CD4-positive, alpha-beta memory T cell (primary cell): Measurements from ENCODE around the gene SSBP2. TPM values are rescaled to one million over a fixed set of nuclear protein-coding genes. Genes with fewer than 3 reads are reported as not detected.

Source experiments
- CTCF ChIA-PET: fragments of 350-600 bp; sonication (Branson Sonifier 250); formaldehyde crosslinking; loops from one replicate; lab custom pipeline; 2021; ENCODE audit warnings: inconsistent platforms; ENCODE audit not compliant: partially characterized antibody; lab: Charles Lee
- POLR2A ChIA-PET: fragments of 350-600 bp; sonication (Branson Sonifier 250); formaldehyde crosslinking; loops from one replicate; lab custom pipeline; 2021; ENCODE audit not compliant: partially characterized antibody; lab: Charles Lee
- DNase-seq, 5 donors: peaks; one replicate each; pipeline versions ENCODE4 v3.0.0 to v3.0.0-alpha.2; 2020 to 2022; ENCODE audit warnings: mixed read lengths in 1 of 5
- H3K27ac ChIP-seq: one replicate; pipeline ENCODE4 v1.7.0; 2013; ENCODE audit warnings: low read depth, low read length
- H3K27me3 ChIP-seq: 2 replicates; pipeline ENCODE4 v1.7.0; 2013; ENCODE audit warnings: mild to moderate bottlenecking, low read length, moderate library complexity; ENCODE audit not compliant: insufficient read depth
- H3K36me3 ChIP-seq: 2 replicates; pipeline ENCODE4 v1.7.0; 2013; ENCODE audit warnings: mild to moderate bottlenecking, low read length, moderate library complexity; ENCODE audit not compliant: insufficient read depth
- H3K4me1 ChIP-seq: 2 replicates; pipeline ENCODE4 v1.7.0; 2013; ENCODE audit warnings: mild to moderate bottlenecking, low read length, moderate library complexity; ENCODE audit not compliant: insufficient read depth
- H3K4me3 ChIP-seq, 2 donors: one replicate each; pipeline ENCODE4 v1.7.0; 2013; ENCODE audit warnings: low read length in 2 of 2, mild to moderate bottlenecking in 1 of 2
- H3K9me3 ChIP-seq, 2 donors: one replicate each; pipeline ENCODE4 v1.7.0; 2013; ENCODE audit warnings: low read length in 2 of 2, control low read depth in 1 of 2; ENCODE audit not compliant: control insufficient read depth in 1 of 2
- H3K27ac Mint-ChIP-seq, 7 donors: one replicate each; pipeline ENCODE4 v1.8.0; 2020 to 2021; ENCODE audit warnings: mixed read lengths in 7 of 7, mild to moderate bottlenecking in 6 of 7, inconsistent platforms in 3 of 7, moderate library complexity in 3 of 7
- H3K27me3 Mint-ChIP-seq, 2 donors: one replicate each; pipeline ENCODE4 v1.8.0; 2020 to 2021; ENCODE audit warnings: mixed read lengths in 2 of 2
- H3K36me3 Mint-ChIP-seq, 2 donors: one replicate each; pipeline ENCODE4 v1.8.0; 2020 to 2021; ENCODE audit warnings: mixed read lengths in 2 of 2, inconsistent platforms in 1 of 2, mild to moderate bottlenecking in 1 of 2
- H3K4me1 Mint-ChIP-seq, 4 donors: one replicate each; pipeline ENCODE4 v1.8.0; 2020 to 2021; ENCODE audit warnings: mixed read lengths in 4 of 4, mild to moderate bottlenecking in 1 of 4
- H3K4me3 Mint-ChIP-seq, 8 donors: one replicate each; pipeline ENCODE4 v1.8.0; 2020 to 2021; ENCODE audit warnings: mixed read lengths in 8 of 8, mild to moderate bottlenecking in 7 of 8, moderate library complexity in 6 of 8, inconsistent platforms in 3 of 8
- H3K9me3 Mint-ChIP-seq, 8 donors: one replicate each; pipeline ENCODE4 v1.8.0; 2020 to 2021; ENCODE audit warnings: mixed read lengths in 8 of 8, mild to moderate bottlenecking in 5 of 8, inconsistent platforms in 3 of 8, moderate library complexity in 1 of 8
- intact Hi-C: fragments of 100-400 bp; cut with micrococcal nuclease; formaldehyde crosslinking; loops from one replicate; pipeline ENCODE4 v1.15.1; 2023
- polyA plus RNA-seq, 2 donors: library from polyadenylated mRNA; unstranded; fragments of 300-500 nt; fragmentation: Illumina TruSeq; gene quantifications; one replicate each; pipeline ENCODE4 v1.2.3, GENCODE V29; 2021
- total RNA-seq, 2 experiments: library from RNA; stranded (reverse); gene quantifications; one replicate each; pipeline ENCODE4 v1.2.3, GENCODE V29; 2021

Gene SSBP2
- total and polyA plus RNA-seq, 4 experiments from 2014 or later, result 46.4 to 91.7 (median 58.9) TPM

- no peaks in the 10 kb centered on the region for H3K9me3 ChIP-seq
- H3K4me3 Mint-ChIP-seq, result no peak overlapping the region
- H3K27ac ChIP-seq, result no peak overlapping the region
- intact Hi-C loops, result no loop called here
- H3K9me3 Mint-ChIP-seq, result peaks cover 0 to 2% (median 0%) of the 10 kb centered on the region in 8 donors
- no peaks in the 10 kb centered on the region for H3K36me3 ChIP-seq
- ChIA-PET POLR2A (no interaction called here), CTCF (no interaction called here)
- peaks cover 8 to 23% of the 10 kb centered on the region in 2 donors for H3K36me3 Mint-ChIP-seq
- H3K27me3 Mint-ChIP-seq, result no peaks in the 10 kb centered on the region
- H3K27ac Mint-ChIP-seq, result no peak overlapping the region
- H3K27me3 ChIP-seq, result no peaks in the 10 kb centered on the region
- H3K4me1 Mint-ChIP-seq, result peaks cover 3 to 15% (median 5%) of the 10 kb centered on the region in 4 donors
- H3K4me1 ChIP-seq, result no peaks in the 10 kb centered on the region
- H3K4me3 ChIP-seq, result no peak overlapping the region
- no peak for DNase-seq
Measured at GRCh38 chr5:81642210-81642609, 108.7 kb downstream of the SSBP2 start.

- Mint-ChIP-seq H3K27me3 (no peaks in the 10 kb centered on the region), H3K9me3 (peaks cover 0 to 2% (median 0%) of the 10 kb centered on the region in 8 donors), H3K36me3 (peaks cover 6 to 18% of the 10 kb centered on the region in 2 donors), H3K4me3 (no peak overlapping the region), H3K27ac (no peak overlapping the region), H3K4me1 (peaks cover 3 to 14% (median 4%) of the 10 kb centered on the region in 4 donors)
- ChIA-PET POLR2A (no interaction called here), CTCF (no interaction called here)
- no peaks in the 10 kb centered on the region for H3K27me3 ChIP-seq
- H3K4me1 ChIP-seq, result no peaks in the 10 kb centered on the region
- no peak overlapping the region for H3K4me3 ChIP-seq
- H3K36me3 ChIP-seq, result no peaks in the 10 kb centered on the region
- no peak for DNase-seq
- H3K9me3 ChIP-seq, result no peaks in the 10 kb centered on the region
- H3K27ac ChIP-seq, result no peak overlapping the region
- intact Hi-C loops, result no loop called here
Measured at GRCh38 chr5:81639556-81639955, 111.3 kb downstream of the SSBP2 start.

- intact Hi-C loops, result no loop called here
- H3K4me1 ChIP-seq, result no peaks in the 10 kb centered on the region
- Mint-ChIP-seq H3K4me3 (no peak overlapping the region), H3K36me3 (peaks cover 0 to 13% of the 10 kb centered on the region in 2 donors), H3K4me1 (peaks cover 2 to 8% (median 3%) of the 10 kb centered on the region in 4 donors), H3K27ac (no peak overlapping the region), H3K27me3 (no peaks in the 10 kb centered on the region), H3K9me3 (peaks cover 0 to 2% (median 0%) of the 10 kb centered on the region in 8 donors)
- POLR2A ChIA-PET, result no interaction called here
- H3K27ac ChIP-seq, result no peak overlapping the region
- no peaks in the 10 kb centered on the region for H3K36me3 ChIP-seq
- H3K27me3 ChIP-seq, result no peaks in the 10 kb centered on the region
- CTCF ChIA-PET, result no interaction called here
- H3K4me3 ChIP-seq, result no peak overlapping the region
- H3K9me3 ChIP-seq, result no peaks in the 10 kb centered on the region
- no peak for DNase-seq
Measured at GRCh38 chr5:81638471-81638870, 112.4 kb downstream of the SSBP2 start.

- CTCF ChIA-PET, result no interaction called here
- Mint-ChIP-seq H3K9me3 (peaks cover 0 to 2% (median 0%) of the 10 kb centered on the region in 8 donors), H3K36me3 (peaks cover 2 to 16% of the 10 kb centered on the region in 2 donors), H3K4me3 (no peak overlapping the region), H3K27me3 (no peaks in the 10 kb centered on the region), H3K27ac (no peak overlapping the region), H3K4me1 (peaks cover 4 to 7% (median 5%) of the 10 kb centered on the region in 4 donors)
- DNase-seq, result no peak
- no peaks in the 10 kb centered on the region for H3K9me3 ChIP-seq
- H3K27me3 ChIP-seq, result no peaks in the 10 kb centered on the region
- no peak overlapping the region for H3K27ac ChIP-seq
- H3K4me3 ChIP-seq, result no peak overlapping the region
- peaks cover 23% of the 10 kb centered on the region for H3K4me1 ChIP-seq
- POLR2A ChIA-PET, result no interaction called here
- H3K36me3 ChIP-seq, result no peaks in the 10 kb centered on the region
- intact Hi-C loops, result no loop called here
Measured at GRCh38 chr5:81633891-81634290, 117.0 kb downstream of the SSBP2 start.

- Mint-ChIP-seq H3K9me3 (peaks cover 0 to 2% (median 0%) of the 10 kb centered on the region in 8 donors), H3K27ac (no peak overlapping the region), H3K36me3 (peaks cover 5 to 16% of the 10 kb centered on the region in 2 donors), H3K4me1 (peaks cover 4 to 8% (median 6%) of the 10 kb centered on the region in 4 donors), H3K4me3 (no peak overlapping the region), H3K27me3 (no peaks in the 10 kb centered on the region)
- no peaks in the 10 kb centered on the region for H3K9me3 ChIP-seq
- H3K27ac ChIP-seq, result no peak overlapping the region
- intact Hi-C loops, result no loop called here
- POLR2A ChIA-PET, result no interaction called here
- H3K27me3 ChIP-seq, result no peaks in the 10 kb centered on the region
- H3K4me1 ChIP-seq, result peaks cover 23% of the 10 kb centered on the region
- CTCF ChIA-PET, result no interaction called here
- H3K4me3 ChIP-seq, result no peak overlapping the region
- DNase-seq, result no peak
- no peaks in the 10 kb centered on the region for H3K36me3 ChIP-seq
Measured at GRCh38 chr5:81633471-81633870, 117.4 kb downstream of the SSBP2 start.

- Mint-ChIP-seq H3K36me3 (peaks cover 6 to 23% of the 10 kb centered on the region in 2 donors), H3K27ac (no peak overlapping the region), H3K27me3 (no peaks in the 10 kb centered on the region), H3K4me3 (no peak overlapping the region), H3K9me3 (peaks cover 0 to 2% (median 0%) of the 10 kb centered on the region in 8 donors), H3K4me1 (peaks cover 4 to 8% (median 6%) of the 10 kb centered on the region in 4 donors)
- ChIA-PET POLR2A (no interaction called here), CTCF (no interaction called here)
- Histone ChIP-seq H3K4me1 (peaks cover 23% of the 10 kb centered on the region), H3K27me3 (no peaks in the 10 kb centered on the region), H3K4me3 (no peak overlapping the region), H3K36me3 (no peaks in the 10 kb centered on the region), H3K9me3 (no peaks in the 10 kb centered on the region), H3K27ac (no peak overlapping the region)
- intact Hi-C loops, result no loop called here
- no peak for DNase-seq
Measured at GRCh38 chr5:81632679-81633078, 118.2 kb downstream of the SSBP2 start.

GRCh38 chr5:81631621-81632020 is 119.3 kb downstream of the SSBP2 start:
- Histone ChIP-seq H3K4me3 (no peak overlapping the region), H3K27ac (no peak overlapping the region), H3K36me3 (no peaks in the 10 kb centered on the region), H3K4me1 (peaks cover 23% of the 10 kb centered on the region), H3K27me3 (no peaks in the 10 kb centered on the region), H3K9me3 (no peaks in the 10 kb centered on the region)
- Mint-ChIP-seq H3K27me3 (no peaks in the 10 kb centered on the region), H3K27ac (no peak overlapping the region), H3K4me1 (peaks cover 4 to 11% (median 6%) of the 10 kb centered on the region in 4 donors), H3K36me3 (peaks cover 6 to 23% of the 10 kb centered on the region in 2 donors), H3K4me3 (no peak overlapping the region), H3K9me3 (peaks cover 0 to 2% (median 0%) of the 10 kb centered on the region in 8 donors)
- POLR2A ChIA-PET, result no interaction called here
- CTCF ChIA-PET, result no interaction called here
- DNase-seq, result no peak
- intact Hi-C loops, result no loop called here
